ENCODE data around the gene TMEM248.
"Not testable (repeated sequence)": the region's sequence is repeated elsewhere in the genome, so short reads cannot be mapped to it uniquely, and the experiment has no call there.

DNA sequence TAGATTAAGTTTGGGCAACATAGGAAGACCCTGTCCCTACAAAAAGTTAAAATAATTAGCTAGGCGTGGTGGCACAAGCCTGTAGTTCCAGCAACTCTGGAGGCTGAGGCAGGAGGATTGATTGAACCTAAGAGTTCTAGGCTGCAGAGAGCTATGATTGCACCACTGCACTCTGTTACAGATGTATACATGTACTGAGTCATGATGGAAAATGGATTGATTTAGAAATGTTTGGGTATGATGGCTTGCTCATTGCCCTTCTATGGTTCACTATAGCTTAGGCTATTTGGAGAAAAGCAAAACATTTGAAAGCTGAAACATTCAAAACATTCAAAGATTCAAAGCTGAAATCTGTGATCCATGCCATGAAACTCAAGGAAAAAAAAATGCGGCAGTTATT lies 58.0 kb downstream of the TMEM248 start:
- not testable (repeated sequence) for TF ChIP-seq MAX (CRISPR knock-in tag; IDR thresholded peaks at IDR 0.05); MXD4 (CRISPR knock-in tag; IDR thresholded peaks at IDR 0.05; ENCODE audit: borderline replicate concordance); CTCF (IDR thresholded peaks at IDR 0.05); NR2C2 (CRISPR knock-in tag; IDR thresholded peaks at IDR 0.05); ZNF416 (CRISPR knock-in tag; IDR thresholded peaks at IDR 0.05)
